Mesendoderm (in vitro differentiated cells): ENCODE results near the gene GCLC.

Experiments
- DNase-seq: peaks from one replicate; pipeline ENCODE4 v3.0.0; 2013
- H2AK5ac ChIP-seq: 2 replicates; pipeline ENCODE4 v1.6.1; 2013; ENCODE audit warnings: low read length, inconsistent platforms
- H2BK120ac ChIP-seq: 2 replicates; pipeline ENCODE4 v1.6.1; 2013; ENCODE audit warnings: low read depth, mild to moderate bottlenecking, low read length, moderate library complexity, mixed read lengths
- H2BK15ac ChIP-seq: replicated peaks from 2 replicates; pipeline ENCODE4 v1.6.1; 2013; ENCODE audit warnings: low read depth, mild to moderate bottlenecking, moderate library complexity
- H2BK5ac ChIP-seq: 2 replicates; pipeline ENCODE4 v1.6.1; 2013; ENCODE audit warnings: low read length, inconsistent platforms
- H3K18ac ChIP-seq: 2 replicates; pipeline ENCODE4 v1.6.1; 2013; ENCODE audit warnings: mild to moderate bottlenecking, low read length, mixed read lengths
- H3K23ac ChIP-seq: one replicate; pipeline ENCODE4 v1.6.1; 2013; ENCODE audit warnings: low read length
- H3K27ac ChIP-seq: 2 replicates; pipeline ENCODE4 v1.5.1; 2013; ENCODE audit warnings: low read depth, mild to moderate bottlenecking, inconsistent platforms, low read length, moderate library complexity
- H3K27me3 ChIP-seq: 2 replicates; pipeline ENCODE4 v1.6.1; 2013; ENCODE audit warnings: low read length, control low read depth, mild to moderate bottlenecking, inconsistent platforms; ENCODE audit not compliant: insufficient read depth, poor library complexity
- H3K36me3 ChIP-seq: 2 replicates; pipeline ENCODE4 v1.6.1; 2013; ENCODE audit warnings: low read length, inconsistent platforms; ENCODE audit not compliant: control insufficient read depth, insufficient read depth
- H3K4ac ChIP-seq: one replicate; pipeline ENCODE4 v1.6.1; 2013; ENCODE audit warnings: low read depth, mild to moderate bottlenecking, low read length, moderate library complexity
- H3K4me1 ChIP-seq: 2 replicates; pipeline ENCODE4 v1.6.1; 2013; ENCODE audit warnings: low read depth, low read length, inconsistent platforms; ENCODE audit not compliant: control insufficient read depth
- H3K4me2 ChIP-seq: 2 replicates; pipeline ENCODE4 v1.6.1; 2013; ENCODE audit warnings: low read length
- H3K4me3 ChIP-seq: 2 replicates; pipeline ENCODE4 v1.5.1; 2013; ENCODE audit warnings: mild to moderate bottlenecking, low read length
- H3K56ac ChIP-seq: one replicate; pipeline ENCODE4 v1.6.1; 2013; ENCODE audit warnings: low read length
- H3K79me1 ChIP-seq: 2 replicates; pipeline ENCODE4 v1.6.1; 2013; ENCODE audit warnings: low read length, inconsistent platforms
- H3K79me2 ChIP-seq: 2 replicates; pipeline ENCODE4 v1.6.1; 2013; ENCODE audit warnings: mild to moderate bottlenecking, low read length; ENCODE audit not compliant: control insufficient read depth, insufficient read depth
- H3K9ac ChIP-seq: 2 replicates; pipeline ENCODE4 v1.6.1; 2013; ENCODE audit warnings: low read length, inconsistent platforms
- H4K5ac ChIP-seq: one replicate; pipeline ENCODE4 v1.6.1; 2013; ENCODE audit warnings: low read length
- H4K8ac ChIP-seq: one replicate; pipeline ENCODE4 v1.6.1; 2013; ENCODE audit warnings: low read depth, mild to moderate bottlenecking, control low read depth, low read length, moderate library complexity
- WGBS: extraction: QIAGEN DNeasy Blood & Tissue Kit; methylation state at CpG from one replicate; pipeline ENCODE4 v1.1.7; 2013; ENCODE audit warnings: low lambda C conversion rate, missing lambda C conversion rate; ENCODE audit not compliant: insufficient coverage; ENCODE audit errors: extremely low coverage; 5-methylcytosine and 5-hydroxymethylcytosine counted together

GCLC gene

GRCh38 chr6:53465732-53466131, 79.2 kb downstream of the GCLC start:
- Histone ChIP-seq H2BK5ac (no peak overlapping the region), H3K18ac (no peak overlapping the region), H4K8ac (no peak overlapping the region), H3K4me3 (no peak overlapping the region), H3K56ac (no peak overlapping the region), H2BK15ac (no peak overlapping the region), H3K4me2 (no peak overlapping the region), H3K27me3 (no peaks in the 10 kb centered on the region), H3K4ac (no peak overlapping the region), H4K5ac (no peak overlapping the region), H3K4me1 (no peaks in the 10 kb centered on the region), H2BK120ac (no peak overlapping the region), H3K27ac (no peak overlapping the region), H3K79me1 (no peaks in the 10 kb centered on the region), H3K9ac (no peak overlapping the region), H3K79me2 (no peaks in the 10 kb centered on the region), H2AK5ac (no peak overlapping the region), H3K36me3 (no peaks in the 10 kb centered on the region), H3K23ac (no peak overlapping the region)
- peak; percentile 13 for DNase-seq
- WGBS, result no CpG with 5 or more reads among the region's 5 CpGs

GRCh38 chr6:53464927-53465460, 79.9 kb downstream of the GCLC start:
- Histone ChIP-seq H2BK5ac (no peak overlapping the region), H3K56ac (no peak overlapping the region), H3K36me3 (no peaks in the 10 kb centered on the region), H3K9ac (no peak overlapping the region), H3K18ac (no peak overlapping the region), H3K4ac (no peak overlapping the region), H3K23ac (no peak overlapping the region), H3K4me1 (no peaks in the 10 kb centered on the region), H2BK15ac (no peak overlapping the region), H3K79me2 (no peaks in the 10 kb centered on the region), H3K27ac (no peak overlapping the region), H3K27me3 (no peaks in the 10 kb centered on the region), H3K4me2 (no peak overlapping the region), H4K5ac (no peak overlapping the region), H3K4me3 (no peak overlapping the region), H2AK5ac (no peak overlapping the region), H4K8ac (no peak overlapping the region), H3K79me1 (no peaks in the 10 kb centered on the region), H2BK120ac (no peak overlapping the region)
- no CpG with 5 or more reads among the region's 7 CpGs for WGBS
- DNase-seq, result no peak

- H2AK5ac ChIP-seq, result no peak overlapping the region
- no peaks in the 10 kb centered on the region for H3K36me3 ChIP-seq
- no peaks in the 10 kb centered on the region for H3K4me1 ChIP-seq
- no peak overlapping the region for H3K4ac ChIP-seq
- no peak overlapping the region for H3K18ac ChIP-seq
- no peak overlapping the region for H3K4me3 ChIP-seq
- H2BK15ac ChIP-seq, result no peak overlapping the region
- no peak overlapping the region for H3K4me2 ChIP-seq
- H3K23ac ChIP-seq, result no peak overlapping the region
- no peaks in the 10 kb centered on the region for H3K27me3 ChIP-seq
- H4K8ac ChIP-seq, result no peak overlapping the region
- no peak overlapping the region for H3K9ac ChIP-seq
- no CpG with 5 or more reads among the region's 5 CpGs for WGBS
- H4K5ac ChIP-seq, result no peak overlapping the region
- H2BK120ac ChIP-seq, result no peak overlapping the region
- H3K79me1 ChIP-seq, result no peaks in the 10 kb centered on the region
- DNase-seq, result no peak
- H3K56ac ChIP-seq, result no peak overlapping the region
- no peak overlapping the region for H2BK5ac ChIP-seq
- H3K79me2 ChIP-seq, result no peaks in the 10 kb centered on the region
- H3K27ac ChIP-seq, result no peak overlapping the region
These were observed 80.4 kb downstream of the GCLC start for GRCh38 chr6:53464483-53464882.

GRCh38 chr6:53461696-53462095, 83.2 kb downstream of the GCLC start:
- Histone ChIP-seq H3K27me3 (no peaks in the 10 kb centered on the region), H3K4me1 (no peaks in the 10 kb centered on the region)
- WGBS, result no CpG with 5 or more reads among the region's 5 CpGs

GRCh38 chr6:53461041-53461656, 83.8 kb downstream of the GCLC start:
- no peak overlapping the region for H3K18ac ChIP-seq
- no peak overlapping the region for H3K23ac ChIP-seq
- H3K27ac ChIP-seq, result no peak overlapping the region
- H3K9ac ChIP-seq, result no peak overlapping the region
- H3K4me2 ChIP-seq, result no peak overlapping the region
- H4K8ac ChIP-seq, result no peak overlapping the region
- H2BK15ac ChIP-seq, result no peak overlapping the region
- no CpG with 5 or more reads among the region's 1 CpG for WGBS
- H3K4ac ChIP-seq, result no peak overlapping the region
- H3K79me2 ChIP-seq, result no peaks in the 10 kb centered on the region
- no peak for DNase-seq
- no peaks in the 10 kb centered on the region for H3K27me3 ChIP-seq
- no peaks in the 10 kb centered on the region for H3K4me1 ChIP-seq
- H3K56ac ChIP-seq, result no peak overlapping the region
- H3K36me3 ChIP-seq, result no peaks in the 10 kb centered on the region
- no peak overlapping the region for H2BK5ac ChIP-seq
- no peak overlapping the region for H4K5ac ChIP-seq
- no peak overlapping the region for H3K4me3 ChIP-seq
- H2AK5ac ChIP-seq, result no peak overlapping the region
- H3K79me1 ChIP-seq, result no peaks in the 10 kb centered on the region
- no peak overlapping the region for H2BK120ac ChIP-seq

More at GRCh38 chr6:53461696-53462095, 83.2 kb downstream of the GCLC start:
- DNase-seq, result no peak
- H2BK15ac ChIP-seq, result no peak overlapping the region
- H2BK5ac ChIP-seq, result no peak overlapping the region
- H3K18ac ChIP-seq, result no peak overlapping the region
- H3K23ac ChIP-seq, result no peak overlapping the region
- H4K5ac ChIP-seq, result no peak overlapping the region
- no peaks in the 10 kb centered on the region for H3K79me2 ChIP-seq
- no peak overlapping the region for H3K4me2 ChIP-seq
- no peak overlapping the region for H3K56ac ChIP-seq
- no peak overlapping the region for H3K4ac ChIP-seq
- no peaks in the 10 kb centered on the region for H3K36me3 ChIP-seq
- H3K4me3 ChIP-seq, result no peak overlapping the region
- H3K9ac ChIP-seq, result no peak overlapping the region
- no peak overlapping the region for H4K8ac ChIP-seq
- H3K27ac ChIP-seq, result no peak overlapping the region
- H2AK5ac ChIP-seq, result no peak overlapping the region
- no peaks in the 10 kb centered on the region for H3K79me1 ChIP-seq
- H2BK120ac ChIP-seq, result no peak overlapping the region
